ENCODE results near the gene IGFBP6. TPM values are rescaled to one million over a fixed set of nuclear protein-coding genes. Genes with fewer than 3 reads are reported as not detected.

Gene IGFBP6
- total RNA-seq, 4 donors from 2014 or later, result 67.3 to 143 (median 77.4) TPM

DNA sequence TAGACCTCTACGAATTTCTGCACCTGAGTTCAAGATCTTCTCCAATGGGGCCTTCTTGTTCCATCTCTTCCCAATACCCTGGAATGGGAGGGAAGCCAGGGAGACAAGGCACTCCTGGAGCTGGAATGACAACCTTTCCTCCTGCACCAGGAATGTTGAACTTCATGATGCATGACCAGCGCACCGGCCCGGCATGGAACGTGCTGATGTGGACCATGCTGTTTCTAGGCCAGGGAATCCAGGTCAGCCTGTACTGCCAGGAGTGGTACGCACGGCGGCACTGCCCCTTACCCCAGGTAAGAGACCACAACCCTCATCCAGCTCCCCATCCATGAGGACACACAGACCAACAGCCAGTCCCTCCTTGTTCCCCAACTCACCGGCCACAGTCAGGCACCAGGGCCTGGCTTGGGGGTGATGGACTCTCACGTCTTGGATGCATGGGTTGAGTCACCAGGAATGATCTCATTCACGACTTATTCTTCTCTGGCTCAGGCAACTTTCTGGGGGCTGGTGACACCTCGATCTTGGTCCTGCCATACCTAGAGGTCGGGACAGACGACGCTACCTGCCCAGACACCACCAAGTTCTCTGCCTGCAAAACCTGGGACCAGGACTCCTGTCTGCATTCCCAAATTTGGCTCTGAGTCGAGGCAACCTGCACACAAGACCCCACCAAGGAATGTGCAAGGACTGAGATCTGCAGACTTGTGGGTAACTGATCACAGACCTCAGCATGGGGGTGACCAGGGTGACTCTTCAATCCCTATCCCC lies 26.3 kb downstream of the IGFBP6 start:
- intact Hi-C loops (cut with DNase I; ENCODE audit: low total_unique reads) (no loop called here), in situ Hi-C loops (cut with MboI; ENCODE audit: low sequenced_read_pairs in 4 of 4) (loop anchor here in 1 of 4 donors (25.0 kb wide), 1 partner anchor 236 kb away; no protein-coding TSS in a partner anchor)
- DNase-seq, result no peak
- H3K27ac ChIP-seq, result no peak overlapping the region
- H3K4me1 ChIP-seq, result no peaks in the 10 kb centered on the region
- ATAC-seq, result no peak
- H3K4me3 ChIP-seq, result no peak overlapping the region
- no peaks in the 10 kb centered on the region for H3K27me3 ChIP-seq
- no peaks in the 10 kb centered on the region for H3K9me3 ChIP-seq
- TF ChIP-seq, protein P1, sequence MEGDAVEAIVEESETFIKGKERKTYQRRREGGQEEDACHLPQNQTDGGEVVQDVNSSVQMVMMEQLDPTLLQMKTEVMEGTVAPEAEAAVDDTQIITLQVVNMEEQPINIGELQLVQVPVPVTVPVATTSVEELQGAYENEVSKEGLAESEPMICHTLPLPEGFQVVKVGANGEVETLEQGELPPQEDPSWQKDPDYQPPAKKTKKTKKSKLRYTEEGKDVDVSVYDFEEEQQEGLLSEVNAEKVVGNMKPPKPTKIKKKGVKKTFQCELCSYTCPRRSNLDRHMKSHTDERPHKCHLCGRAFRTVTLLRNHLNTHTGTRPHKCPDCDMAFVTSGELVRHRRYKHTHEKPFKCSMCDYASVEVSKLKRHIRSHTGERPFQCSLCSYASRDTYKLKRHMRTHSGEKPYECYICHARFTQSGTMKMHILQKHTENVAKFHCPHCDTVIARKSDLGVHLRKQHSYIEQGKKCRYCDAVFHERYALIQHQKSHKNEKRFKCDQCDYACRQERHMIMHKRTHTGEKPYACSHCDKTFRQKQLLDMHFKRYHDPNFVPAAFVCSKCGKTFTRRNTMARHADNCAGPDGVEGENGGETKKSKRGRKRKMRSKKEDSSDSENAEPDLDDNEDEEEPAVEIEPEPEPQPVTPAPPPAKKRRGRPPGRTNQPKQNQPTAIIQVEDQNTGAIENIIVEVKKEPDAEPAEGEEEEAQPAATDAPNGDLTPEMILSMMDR (IDR thresholded peaks at IDR 0.05 in 4 of 5, conservative IDR thresholded peaks at IDR 0.05 in 1 of 5), result no peak
- TF ChIP-seq POLR2A (IDR thresholded peaks at IDR 0.05), result no peak
- no peaks in the 10 kb centered on the region for H3K36me3 ChIP-seq

DNA sequence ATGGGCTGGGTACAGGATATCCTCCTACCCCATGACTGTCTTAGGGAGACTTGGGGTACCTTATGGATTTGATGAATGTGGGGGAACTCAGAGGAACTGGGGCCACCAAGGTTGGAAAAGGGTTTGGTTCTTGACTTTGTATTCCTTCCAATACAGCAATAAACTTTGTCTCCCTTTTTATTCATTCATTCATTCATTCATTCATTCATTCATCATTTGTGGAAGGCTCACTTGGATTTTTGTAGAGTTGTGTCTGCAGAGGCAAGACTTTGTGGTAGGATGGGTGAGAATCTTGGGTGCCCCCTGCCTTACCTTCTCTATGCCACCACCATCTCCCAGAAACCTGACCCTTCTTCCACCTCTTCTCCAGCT lies 26.9 kb downstream of the IGFBP6 start:
- in situ Hi-C loops (cut with MboI; ENCODE audit: low sequenced_read_pairs in 4 of 4), result loop anchor here in 1 of 4 donors (25.0 kb wide), 1 partner anchor 237 kb away; no protein-coding TSS in a partner anchor
- Histone ChIP-seq H3K9me3 (no peaks in the 10 kb centered on the region), H3K4me1 (no peaks in the 10 kb centered on the region), H3K4me3 (no peak overlapping the region), H3K27ac (no peak overlapping the region), H3K36me3 (no peaks in the 10 kb centered on the region), H3K27me3 (no peaks in the 10 kb centered on the region)
- intact Hi-C loops (cut with DNase I; ENCODE audit: low total_unique reads), result no loop called here
- no peak for ATAC-seq
- TF ChIP-seq POLR2A (IDR thresholded peaks at IDR 0.05), result no peak
- TF ChIP-seq, protein P1 (IDR thresholded peaks at IDR 0.05 in 4 of 5, conservative IDR thresholded peaks at IDR 0.05 in 1 of 5), result no peak
- DNase-seq, result no peak

DNA sequence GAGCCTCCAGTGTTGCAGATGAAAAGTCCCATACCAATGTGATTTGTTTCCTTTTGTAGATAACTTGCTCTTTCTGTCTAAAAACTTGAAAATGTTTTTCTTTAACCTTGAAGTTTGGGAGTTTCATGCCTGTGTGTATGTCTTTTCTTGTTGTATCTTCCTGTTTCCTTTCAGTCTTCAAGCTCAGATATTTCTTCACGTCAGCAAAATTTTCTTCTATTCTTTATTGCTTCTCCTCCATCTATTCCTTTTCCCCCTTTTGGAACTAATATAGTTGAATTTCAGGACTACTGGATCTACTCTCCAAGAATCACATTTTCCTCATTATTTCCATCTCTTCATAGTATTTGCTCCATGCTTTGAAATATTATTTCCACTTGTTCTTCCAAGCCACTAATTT lies 29.7 kb downstream of the IGFBP6 start:
- H3K4me1 ChIP-seq, result no peaks in the 10 kb centered on the region
- intact Hi-C loops (cut with DNase I; ENCODE audit: low total_unique reads), result no loop called here
- H3K4me3 ChIP-seq, result no peak overlapping the region
- H3K36me3 ChIP-seq, result no peaks in the 10 kb centered on the region
- TF ChIP-seq, protein P1 (IDR thresholded peaks at IDR 0.05 in 4 of 5, conservative IDR thresholded peaks at IDR 0.05 in 1 of 5), result no peak
- TF ChIP-seq POLR2A (IDR thresholded peaks at IDR 0.05), result no peak
- no peaks in the 10 kb centered on the region for H3K9me3 ChIP-seq
- in situ Hi-C loops (cut with MboI; ENCODE audit: low sequenced_read_pairs in 4 of 4), result no loop called here
- no peak for ATAC-seq
- H3K27me3 ChIP-seq, result no peaks in the 10 kb centered on the region
- DNase-seq, result no peak
- H3K27ac ChIP-seq, result no peak overlapping the region

DNA sequence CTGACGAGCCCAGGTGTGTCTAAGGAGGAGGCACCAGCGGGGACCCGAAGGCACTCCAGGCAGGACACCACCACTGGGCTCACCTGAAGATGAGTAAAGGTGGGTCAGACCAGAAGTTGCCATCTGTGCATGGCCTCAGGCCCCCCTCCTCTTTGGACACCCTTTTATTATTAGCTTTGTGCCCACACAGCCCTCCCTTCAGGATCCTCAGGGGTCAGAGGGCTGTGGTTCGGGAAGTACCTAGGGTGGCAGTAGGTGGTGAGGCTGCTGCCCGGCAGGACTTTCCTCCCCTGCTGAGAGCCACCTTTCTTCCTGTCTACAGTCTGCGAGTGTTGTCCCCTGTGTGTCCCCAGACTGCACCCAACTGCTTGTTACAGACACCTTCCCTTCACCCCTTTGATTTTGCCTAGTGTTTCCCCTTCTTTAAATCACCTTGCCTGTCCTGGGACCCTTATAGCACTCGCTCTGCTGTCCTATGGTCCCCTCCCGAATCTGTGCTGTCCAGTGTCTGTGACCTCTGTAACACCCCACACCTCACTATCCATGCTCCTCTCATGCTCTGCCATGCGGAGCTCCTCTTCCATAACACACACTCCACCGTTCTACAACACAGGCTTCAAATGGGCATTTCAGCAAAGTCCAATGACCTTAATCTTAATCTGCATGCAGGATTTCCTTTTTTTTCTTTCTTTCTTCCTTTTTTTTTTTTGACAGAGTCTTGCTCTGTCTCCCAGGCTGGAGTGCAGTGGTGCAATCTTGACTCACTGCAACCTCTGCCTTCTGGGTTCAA lies 31.5 kb downstream of the IGFBP6 start:
- no peaks in the 10 kb centered on the region for H3K9me3 ChIP-seq
- TF ChIP-seq, protein P1 (IDR thresholded peaks at IDR 0.05 in 4 of 5, conservative IDR thresholded peaks at IDR 0.05 in 1 of 5), result no peak
- no peak for TF ChIP-seq POLR2A (IDR thresholded peaks at IDR 0.05)

More for the DNA sequence above, 31.5 kb downstream of the IGFBP6 start:
- no peak for ATAC-seq
- Histone ChIP-seq H3K36me3 (no peaks in the 10 kb centered on the region), H3K4me1 (no peaks in the 10 kb centered on the region), H3K4me3 (no peak overlapping the region), H3K27ac (no peak overlapping the region), H3K27me3 (no peaks in the 10 kb centered on the region)
- intact Hi-C loops (cut with DNase I; ENCODE audit: low total_unique reads), result no loop called here
- no peak for DNase-seq
- in situ Hi-C loops (cut with MboI; ENCODE audit: low sequenced_read_pairs in 4 of 4), result no loop called here

All from gastrocnemius medialis (tissue), 4 donors.